Brain microvascular endothelial cell (primary cell): ENCODE data around the gene ZNF726.
A peak's percentile ranks its signal among the peaks of the same experiment; 100 is the strongest.
"Not testable (repeated sequence)": the region's sequence is repeated elsewhere in the genome, so short reads cannot be mapped to it uniquely, and the experiment has no call there.

Experiments used
- DNase-seq: peaks from one replicate; pipeline ENCODE4 v3.0.0-alpha.2; 2020
- H3K27ac ChIP-seq: fragments of 250-450 bp; sonication (Bioruptor Pico); 2 replicates; pipeline ENCODE4 v1.5.1; 2020; ENCODE audit warnings: mild to moderate bottlenecking, moderate library complexity
- H3K27me3 ChIP-seq: fragments of 250-450 bp; sonication (Bioruptor Pico); replicated peaks from 2 replicates; pipeline ENCODE4 v1.5.1; 2020; ENCODE audit warnings: mild to moderate bottlenecking
- H3K36me3 ChIP-seq: fragments of 250-450 bp; sonication (Bioruptor Pico); replicated peaks from 2 replicates; pipeline ENCODE4 v1.5.1; 2020; ENCODE audit warnings: mild to moderate bottlenecking
- H3K4me3 ChIP-seq: 2 replicates; pipeline ENCODE4 v1.5.1; 2011; ENCODE audit warnings: low read depth, mild to moderate bottlenecking, control low read depth, low read length, moderate library complexity
- CTCF ChIP-seq: IDR thresholded peaks from 2 replicates; pipeline ENCODE4 v1.5.1; 2011; ENCODE audit warnings: low read depth, mild to moderate bottlenecking, moderate library complexity, low read length, control low read depth, inconsistent platforms; ENCODE audit errors: missing control alignments
- in situ Hi-C: cut with HindIII; loops from 2 replicates; pipeline ENCODE4 v1.10.0; 2017; ENCODE audit warnings: low sequenced_read_pairs, low pct_ligation_motif_present

Gene ZNF726

GRCh38 chr19:23913931-23914330 is 755 bp upstream of the ZNF726 start:
- in situ Hi-C loops: no loop called here
- no peak overlapping the region for H3K4me3 ChIP-seq
- TF ChIP-seq CTCF: no peak
- no peak overlapping the region for H3K27ac ChIP-seq
- no peak for DNase-seq
- no peaks in the 10 kb centered on the region for H3K27me3 ChIP-seq
- H3K36me3 ChIP-seq: no peaks in the 10 kb centered on the region

- in situ Hi-C loops: no loop called here
- no peaks in the 10 kb centered on the region for H3K36me3 ChIP-seq
- TF ChIP-seq CTCF: no peak
- no peaks in the 10 kb centered on the region for H3K27me3 ChIP-seq
- H3K4me3 ChIP-seq: no peak overlapping the region
- H3K27ac ChIP-seq: no peak overlapping the region
- DNase-seq: peak; percentile 4
Observed at GRCh38 chr19:23916991-23917390, 2.3 kb downstream of the ZNF726 start.

GRCh38 chr19:23917856-23918255 is 3.2 kb downstream of the ZNF726 start:
- no peak for DNase-seq
- no peaks in the 10 kb centered on the region for H3K36me3 ChIP-seq
- H3K27me3 ChIP-seq: no peaks in the 10 kb centered on the region
- H3K27ac ChIP-seq: no peak overlapping the region
- in situ Hi-C loops: no loop called here
- no peak overlapping the region for H3K4me3 ChIP-seq
- TF ChIP-seq CTCF: no peak

DNA sequence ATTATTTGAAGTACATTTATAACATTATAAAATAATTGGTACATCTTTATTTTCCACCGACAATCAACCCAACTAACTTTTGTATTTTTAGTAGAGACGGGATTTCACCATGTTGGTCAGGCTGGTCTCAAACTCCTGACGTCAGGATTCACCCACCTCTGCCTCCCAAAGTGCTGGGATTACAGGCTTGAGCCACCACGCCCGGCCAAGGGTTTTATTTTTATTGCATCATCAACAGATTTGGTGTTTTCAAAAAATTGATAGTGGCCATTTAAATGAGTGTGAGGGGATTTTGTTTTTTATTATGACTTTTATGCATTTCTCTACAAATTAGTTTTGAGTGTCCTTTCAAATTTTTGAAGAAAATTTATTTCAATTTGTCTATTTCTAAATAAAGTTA is 10.6 kb downstream of the ZNF726 start:
- in situ Hi-C loops: no loop called here
- Histone ChIP-seq H3K27me3 (no peaks in the 10 kb centered on the region), H3K36me3 (no peaks in the 10 kb centered on the region), H3K4me3 (no peak overlapping the region), H3K27ac (no peak overlapping the region)
- TF ChIP-seq CTCF: no peak
- DNase-seq: no peak

- in situ Hi-C loops: no loop called here
- H3K4me3 ChIP-seq: no peak overlapping the region
- no peak for DNase-seq
- no peak for TF ChIP-seq CTCF
- H3K27ac ChIP-seq: no peak overlapping the region
- H3K36me3 ChIP-seq: no peaks in the 10 kb centered on the region
- H3K27me3 ChIP-seq: no peaks in the 10 kb centered on the region
Observed at GRCh38 chr19:23932878-23933277, 18.2 kb downstream of the ZNF726 start.

DNA sequence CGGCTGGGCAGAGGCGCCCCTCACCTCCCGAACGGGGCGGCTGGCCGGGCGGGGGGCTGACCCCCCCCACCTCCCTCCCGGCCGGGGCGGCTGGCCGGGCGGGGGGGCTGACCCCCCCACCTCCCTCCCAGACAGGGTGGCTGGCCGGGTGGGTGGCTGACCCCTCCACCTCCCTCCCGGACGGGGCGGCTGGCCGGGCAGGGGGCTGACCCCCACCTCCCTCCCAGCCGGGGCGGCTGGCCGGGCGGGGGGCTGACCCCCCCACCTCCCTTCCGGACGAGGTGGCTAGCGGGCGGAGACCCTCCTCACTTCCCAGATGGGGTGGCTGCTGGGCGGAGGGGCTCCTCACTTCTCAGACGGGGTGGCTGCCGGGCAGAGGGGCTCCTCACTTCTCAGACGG is 22.3 kb downstream of the ZNF726 start:
- DNase-seq, H3K27ac ChIP-seq, H3K27me3 ChIP-seq, H3K36me3 ChIP-seq, H3K4me3 ChIP-seq, in situ Hi-C loops: not testable (repeated sequence)
